HG03064 (cell line): ENCODE measurements around the gene YKT6.
"Not testable (repeated sequence)": the region's sequence is repeated elsewhere in the genome, so short reads cannot be mapped to it uniquely, and the experiment has no call there.

Experiments
- ATAC-seq: cut with Tn5 transposase; IDR thresholded peaks from one replicate; pipeline ENCODE4 v1.9.1; 2021; ENCODE audit warnings: low read depth; ENCODE audit not compliant: unreplicated experiment

Gene YKT6

DNA sequence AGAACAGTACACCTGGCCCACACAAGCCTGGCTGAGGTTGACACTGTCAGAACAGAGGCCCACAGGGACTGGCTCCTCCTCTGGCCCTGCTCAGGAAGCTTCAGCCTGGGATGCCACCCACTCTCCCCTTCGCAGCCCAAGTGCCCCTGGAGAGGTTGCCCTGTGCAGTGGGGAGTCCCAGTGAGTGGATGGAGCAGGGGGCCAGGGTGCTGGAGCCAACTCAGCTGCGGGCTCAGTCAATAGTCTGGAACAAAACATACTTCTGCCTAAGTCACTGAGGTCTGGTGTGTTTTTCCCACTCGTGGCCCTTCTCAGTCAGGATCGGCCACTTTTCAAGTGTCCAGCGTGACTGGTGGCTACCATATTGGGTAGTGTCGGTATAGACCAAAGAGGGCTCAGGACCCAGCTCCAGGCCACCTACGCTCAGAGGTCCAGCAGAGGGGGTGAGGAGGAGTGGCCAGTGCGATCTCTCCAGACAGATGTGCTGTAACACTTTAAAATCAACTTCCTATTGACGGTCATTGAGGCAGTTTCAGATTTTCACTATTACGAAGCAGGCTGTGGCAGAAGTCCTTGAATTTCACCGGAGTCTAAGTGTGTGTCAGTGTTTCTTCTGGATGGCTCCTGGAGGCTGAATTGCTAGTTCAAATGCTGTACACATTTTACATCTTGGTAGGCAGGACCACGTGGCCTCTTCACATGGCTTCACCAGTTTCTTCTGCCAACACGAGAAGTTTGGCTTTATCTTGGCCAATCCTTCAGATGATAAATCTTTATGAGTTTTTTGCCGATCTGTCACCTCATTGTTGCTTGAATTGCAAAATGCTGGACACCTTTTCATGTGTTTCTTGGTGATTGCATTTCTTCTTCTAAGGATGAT lies 10.5 kb upstream of the YKT6 start:
- ATAC-seq = no peak

GRCh38 chr7:44191171-44191570 lies 9.6 kb upstream of the YKT6 start:
- no peak for ATAC-seq

DNA sequence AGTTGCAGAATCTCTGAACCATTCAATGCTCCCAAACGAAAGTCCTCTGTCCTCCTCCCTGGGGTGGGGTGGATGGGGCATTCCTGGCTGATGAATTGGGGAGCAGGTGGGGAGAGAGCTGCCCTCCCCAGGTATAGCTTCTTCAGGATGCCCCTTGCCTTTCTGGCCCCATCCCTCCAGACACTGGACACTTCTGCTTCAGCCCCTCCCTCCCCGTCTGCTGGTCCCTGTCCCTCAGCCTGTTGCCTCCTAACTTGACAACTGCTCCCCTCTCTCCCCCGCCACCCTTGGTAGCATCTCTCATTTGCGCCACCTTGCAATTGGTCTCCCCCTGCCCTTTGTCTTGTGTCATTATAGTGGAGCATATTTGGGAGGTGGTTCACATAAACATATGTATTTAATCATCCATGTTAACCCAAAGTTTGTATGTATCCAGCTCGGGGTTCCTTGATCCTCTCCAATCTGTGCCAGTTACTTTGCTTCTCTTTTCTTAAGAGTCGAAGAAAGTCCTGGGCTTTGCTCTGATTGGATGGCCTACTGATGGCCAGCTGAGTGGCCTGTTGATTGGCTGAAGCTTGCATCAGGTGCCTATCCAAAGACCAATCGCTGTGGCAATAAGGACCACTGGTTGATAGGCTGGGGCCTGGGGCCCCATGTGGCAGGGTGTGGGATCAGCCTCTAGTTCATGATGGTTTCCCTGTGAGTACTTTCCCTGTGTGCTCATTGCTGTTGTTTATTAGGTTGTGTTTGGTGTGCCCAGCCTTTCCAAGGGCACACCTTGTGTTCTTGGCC lies 7.6 kb upstream of the YKT6 start:
- ATAC-seq = no peak

GRCh38 chr7:44194069-44194468 lies 6.7 kb upstream of the YKT6 start:
- no peak for ATAC-seq

GRCh38 chr7:44194562-44195145 lies 6.1 kb upstream of the YKT6 start:
- no peak for ATAC-seq

DNA sequence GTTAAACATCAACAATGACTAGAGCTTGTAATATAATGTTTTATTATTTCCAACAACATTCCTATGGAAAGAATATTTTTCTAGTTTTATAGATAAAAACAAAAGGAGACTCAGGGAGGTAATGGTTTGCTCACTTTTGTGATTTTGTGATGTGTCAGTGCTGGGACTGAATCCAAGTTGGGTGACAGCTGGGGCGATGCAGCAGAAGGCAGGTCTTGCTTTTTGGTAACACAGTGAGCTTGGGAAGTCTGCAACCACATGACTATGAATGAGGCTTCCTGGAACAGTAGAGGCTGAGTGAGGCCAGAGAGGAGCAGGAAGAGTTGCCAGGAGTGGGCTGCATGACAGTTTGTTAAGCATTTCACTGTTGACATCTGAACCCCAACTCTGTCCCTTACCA lies 4.9 kb upstream of the YKT6 start:
- no peak for ATAC-seq

GRCh38 chr7:44196450-44196872 lies 4.3 kb upstream of the YKT6 start:
- ATAC-seq = no peak

GRCh38 chr7:44197474-44197873 lies 3.3 kb upstream of the YKT6 start:
- ATAC-seq = no peak

- ATAC-seq = not testable (repeated sequence)
These were observed 615 bp upstream of the YKT6 start for GRCh38 chr7:44200163-44200562.

GRCh38 chr7:44201813-44202212 lies 1.0 kb downstream of the YKT6 start:
- no peak for ATAC-seq

DNA sequence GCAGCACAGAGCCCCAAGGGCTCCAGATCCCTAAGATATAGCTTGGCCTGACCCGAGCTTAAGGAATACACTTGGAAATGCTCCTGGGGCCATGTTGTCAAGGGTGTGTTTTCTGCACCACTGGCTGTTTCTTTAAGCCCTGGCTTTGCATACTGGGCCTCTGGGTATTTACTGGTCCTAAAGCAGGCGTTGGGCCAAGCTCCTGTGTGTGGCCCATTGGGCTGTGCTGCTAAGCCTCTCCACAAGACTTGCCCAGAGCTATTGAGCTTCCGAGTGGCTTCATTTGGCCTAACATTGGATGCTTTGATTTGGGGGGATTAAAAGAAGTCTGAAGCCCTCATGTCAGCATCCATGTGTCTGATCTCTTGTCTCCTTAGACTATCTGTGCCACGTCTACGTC lies 5.2 kb downstream of the YKT6 start:
- ATAC-seq = no peak

- ATAC-seq = no peak
These were observed 7.3 kb downstream of the YKT6 start for GRCh38 chr7:44208085-44208484.

GRCh38 chr7:44210107-44210506 lies 9.3 kb downstream of the YKT6 start:
- no peak for ATAC-seq

DNA sequence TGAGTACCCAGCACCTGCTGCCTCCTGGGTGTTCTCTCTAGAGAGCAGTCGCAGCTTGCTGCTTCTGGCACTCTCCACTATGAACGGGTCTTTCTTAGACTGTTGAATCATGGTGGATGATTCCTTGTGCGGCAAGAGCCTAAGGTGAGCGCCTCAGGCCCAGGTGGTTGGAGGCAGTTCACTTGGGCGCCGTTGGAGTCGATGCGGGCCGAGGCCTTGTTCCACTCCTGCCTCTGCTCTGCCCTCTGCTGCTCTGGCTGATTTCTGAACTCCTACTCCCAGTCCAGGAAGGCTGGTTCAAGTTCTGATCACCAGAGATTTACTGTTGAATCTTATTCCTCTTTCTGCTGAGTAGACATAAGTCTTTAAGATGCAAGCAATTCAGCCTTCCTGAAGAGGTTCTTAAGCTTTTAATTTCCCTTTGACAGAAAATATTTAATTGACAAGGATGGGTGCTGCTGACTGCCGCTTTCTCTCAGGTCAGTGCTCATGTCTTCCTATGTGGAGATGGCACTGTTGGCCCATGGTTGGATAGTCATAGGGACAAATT lies 10.4 kb downstream of the YKT6 start:
- no peak for ATAC-seq

GRCh38 chr7:44212018-44212417 lies 11.2 kb downstream of the YKT6 start:
- ATAC-seq = no peak

- no peak for ATAC-seq
These were observed 11.9 kb downstream of the YKT6 start for GRCh38 chr7:44212581-44213184.

- no peak for ATAC-seq
These were observed 12.6 kb downstream of the YKT6 start for GRCh38 chr7:44213206-44213876.

DNA sequence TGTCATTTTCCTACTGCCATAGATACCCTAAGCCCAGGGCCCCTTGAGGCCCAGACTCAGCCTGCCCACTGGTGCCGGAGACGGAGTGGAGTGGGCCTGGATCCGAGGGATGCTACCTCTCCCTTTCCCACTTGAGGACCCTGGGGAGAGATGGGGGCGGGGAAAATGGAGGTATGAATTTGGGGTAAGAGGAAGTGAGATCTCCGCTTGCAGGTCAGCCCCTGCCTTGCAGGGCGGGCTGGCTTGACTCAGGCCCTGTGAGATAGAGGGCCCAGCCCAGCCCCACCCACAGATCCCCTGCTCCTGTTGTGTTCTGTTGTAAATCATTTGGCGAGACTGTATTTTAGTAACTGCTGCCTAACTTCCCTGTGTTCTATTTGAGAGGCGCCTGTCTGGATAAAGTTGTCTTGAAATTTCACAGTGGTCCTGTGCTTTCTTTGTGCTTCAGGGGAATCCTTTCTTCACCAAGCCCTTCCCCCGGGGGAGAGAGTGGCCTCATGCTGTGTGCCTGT lies 13.2 kb downstream of the YKT6 start:
- no peak for ATAC-seq

DNA sequence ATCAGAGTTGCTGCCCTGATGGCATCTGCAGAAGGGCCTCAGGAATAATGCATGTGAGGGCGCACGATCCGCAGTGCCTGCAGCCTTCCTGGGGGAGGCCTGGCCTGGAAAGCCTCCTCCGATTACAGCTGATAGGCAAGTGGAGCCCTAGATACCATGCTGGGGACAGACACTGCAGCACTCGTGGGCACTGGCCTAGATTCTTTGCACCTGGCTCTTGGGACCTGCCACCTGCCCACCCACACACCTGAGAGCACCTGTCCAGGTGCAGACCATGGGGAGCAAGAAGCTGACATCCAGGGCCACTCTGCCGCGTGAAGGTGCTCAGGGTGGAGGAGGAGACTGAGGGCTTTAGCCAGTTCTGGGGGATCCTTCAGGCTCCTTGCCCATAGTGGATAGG lies 14.8 kb downstream of the YKT6 start:
- no peak for ATAC-seq

DNA sequence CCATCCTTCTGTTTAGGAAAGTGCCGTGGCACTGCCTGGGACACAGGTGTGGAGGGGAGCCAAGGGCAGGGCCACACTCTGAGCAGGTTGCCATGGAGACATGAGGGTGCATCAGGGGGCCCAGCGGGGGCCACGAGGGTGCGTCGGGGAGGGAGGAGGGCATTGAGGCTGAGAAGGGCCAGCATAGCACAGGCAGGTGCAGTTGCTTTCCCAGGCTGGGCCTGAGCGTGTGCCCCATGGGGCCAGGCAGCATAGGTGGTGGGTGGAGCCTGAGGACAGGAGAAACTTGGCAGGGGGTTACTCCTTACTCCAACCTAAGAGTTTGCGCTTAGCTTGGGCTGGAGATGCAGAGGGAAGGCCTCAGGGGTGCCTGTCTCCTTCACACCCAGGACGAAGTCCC lies 15.2 kb downstream of the YKT6 start:
- no peak for ATAC-seq
